Mesothelial cell of epicardium (in vitro differentiated cells): ENCODE data around the gene KCNE2. TPM values are rescaled to one million over a fixed set of nuclear protein-coding genes. Genes with fewer than 3 reads are reported as not detected.

ENCODE experiments used
- DNase-seq, 2 experiments: peaks; one replicate each; pipeline ENCODE4 v3.0.0; 2021; ENCODE audit warnings: low spot score in 2 of 2; ENCODE audit not compliant: unreplicated experiment in 2 of 2
- H3K27ac Mint-ChIP-seq: 2 replicates; pipeline ENCODE4 v1.8.0; 2021; ENCODE audit warnings: mixed read lengths
- H3K27me3 Mint-ChIP-seq: 2 replicates; pipeline ENCODE4 v1.8.0; 2021; ENCODE audit warnings: low read depth, mixed read lengths
- H3K36me3 Mint-ChIP-seq: 2 replicates; pipeline ENCODE4 v1.8.0; 2021; ENCODE audit warnings: mixed read lengths
- H3K4me1 Mint-ChIP-seq: 2 replicates; pipeline ENCODE4 v1.8.0; 2021; ENCODE audit warnings: mixed read lengths
- H3K4me3 Mint-ChIP-seq: 2 replicates; pipeline ENCODE4 v1.8.0; 2021; ENCODE audit warnings: mild to moderate bottlenecking, moderate library complexity, mixed read lengths
- H3K9me3 Mint-ChIP-seq: 2 replicates; pipeline ENCODE4 v1.8.0; 2021; ENCODE audit warnings: mixed read lengths
- total RNA-seq: library from RNA; stranded (reverse); gene quantifications from 3 replicates; pipeline ENCODE4 v1.2.1, GENCODE V29; 2021
- TF ChIP-seq, protein P1 (sequence below): fragments of 200-600 bp; sonication (generic); IDR thresholded peaks from one replicate; pipeline ENCODE4 v1.5.0; 2021; ENCODE audit warnings: antibody characterized with exemption; ENCODE audit not compliant: unreplicated experiment

KCNE2 gene
- total RNA-seq, 1 donor from 2014 or later = 0.92 TPM

DNA sequence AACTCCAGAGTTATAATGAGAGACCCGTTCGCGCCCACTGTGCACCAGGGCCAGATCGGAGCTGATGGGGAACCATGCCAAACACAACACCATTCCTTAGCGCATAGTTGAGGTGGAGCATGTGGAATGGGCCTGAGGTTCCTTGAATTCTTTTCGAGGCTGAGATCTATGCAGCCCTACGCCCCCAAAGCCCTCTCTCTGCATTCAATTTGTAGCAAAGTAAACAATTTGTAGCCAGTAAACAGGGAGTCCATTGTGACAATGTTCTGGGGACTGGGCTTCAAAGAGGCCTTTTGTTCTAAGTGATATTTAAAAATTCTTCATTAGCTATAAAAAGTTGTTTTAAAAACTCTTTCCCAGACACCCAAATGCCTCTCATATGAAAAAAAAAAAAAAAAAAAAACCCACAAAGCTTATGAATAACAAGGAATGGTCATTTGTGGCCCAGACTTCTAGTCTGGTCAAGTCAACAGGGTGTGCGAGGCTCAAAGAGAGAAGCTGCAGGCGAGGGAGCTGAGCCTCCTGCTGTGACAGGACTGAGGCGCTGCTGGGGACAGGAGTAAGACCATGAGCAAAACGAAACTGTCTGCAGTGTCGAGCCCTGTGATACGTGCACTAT, 30.6 kb upstream of the KCNE2 start:
- Mint-ChIP-seq H3K27me3 (no peaks in the 10 kb centered on the region), H3K4me1 (peaks cover 10% of the 10 kb centered on the region), H3K9me3 (peaks cover 13% of the 10 kb centered on the region), H3K4me3 (no peak overlapping the region), H3K27ac (no peak overlapping the region), H3K36me3 (peaks cover 4% of the 10 kb centered on the region)
- no peak for DNase-seq
- TF ChIP-seq, protein P1, sequence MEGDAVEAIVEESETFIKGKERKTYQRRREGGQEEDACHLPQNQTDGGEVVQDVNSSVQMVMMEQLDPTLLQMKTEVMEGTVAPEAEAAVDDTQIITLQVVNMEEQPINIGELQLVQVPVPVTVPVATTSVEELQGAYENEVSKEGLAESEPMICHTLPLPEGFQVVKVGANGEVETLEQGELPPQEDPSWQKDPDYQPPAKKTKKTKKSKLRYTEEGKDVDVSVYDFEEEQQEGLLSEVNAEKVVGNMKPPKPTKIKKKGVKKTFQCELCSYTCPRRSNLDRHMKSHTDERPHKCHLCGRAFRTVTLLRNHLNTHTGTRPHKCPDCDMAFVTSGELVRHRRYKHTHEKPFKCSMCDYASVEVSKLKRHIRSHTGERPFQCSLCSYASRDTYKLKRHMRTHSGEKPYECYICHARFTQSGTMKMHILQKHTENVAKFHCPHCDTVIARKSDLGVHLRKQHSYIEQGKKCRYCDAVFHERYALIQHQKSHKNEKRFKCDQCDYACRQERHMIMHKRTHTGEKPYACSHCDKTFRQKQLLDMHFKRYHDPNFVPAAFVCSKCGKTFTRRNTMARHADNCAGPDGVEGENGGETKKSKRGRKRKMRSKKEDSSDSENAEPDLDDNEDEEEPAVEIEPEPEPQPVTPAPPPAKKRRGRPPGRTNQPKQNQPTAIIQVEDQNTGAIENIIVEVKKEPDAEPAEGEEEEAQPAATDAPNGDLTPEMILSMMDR = no peak

DNA sequence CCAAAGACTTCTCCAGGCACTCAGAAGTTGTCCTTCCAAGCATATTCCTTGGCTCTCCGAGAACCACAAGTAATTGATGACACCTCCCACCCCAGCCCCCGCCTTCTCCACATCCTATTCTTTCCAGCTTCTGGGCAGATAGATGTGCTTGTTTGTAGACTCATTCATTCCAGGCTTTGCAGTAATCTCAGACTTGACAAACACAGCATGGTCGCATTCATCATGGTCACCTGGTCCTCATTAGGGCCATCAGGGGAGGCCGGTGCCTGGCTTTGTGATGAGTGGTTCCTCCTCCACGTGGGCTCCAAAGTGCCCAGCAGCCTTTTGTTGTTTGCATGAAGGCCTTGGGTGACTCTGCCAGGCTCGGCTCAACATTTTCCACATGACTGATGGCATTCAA, 28.5 kb upstream of the KCNE2 start:
- Mint-ChIP-seq H3K4me1 (peaks cover 10% of the 10 kb centered on the region), H3K27me3 (no peaks in the 10 kb centered on the region), H3K27ac (no peak overlapping the region), H3K4me3 (no peak overlapping the region), H3K36me3 (no peaks in the 10 kb centered on the region), H3K9me3 (no peaks in the 10 kb centered on the region)
- TF ChIP-seq, protein P1 = no peak
- DNase-seq = no peak

- no peak for DNase-seq
- TF ChIP-seq, protein P1 = no peak
- Mint-ChIP-seq H3K4me3 (no peak overlapping the region), H3K27me3 (no peaks in the 10 kb centered on the region), H3K27ac (no peak overlapping the region), H3K4me1 (peaks cover 10% of the 10 kb centered on the region), H3K36me3 (no peaks in the 10 kb centered on the region), H3K9me3 (no peaks in the 10 kb centered on the region)
Observed at GRCh38 chr21:34336245-34336644, 27.6 kb upstream of the KCNE2 start.

GRCh38 chr21:34336756-34337391, 26.9 kb upstream of the KCNE2 start:
- peak overlapping the region; percentile 37 for H3K27ac Mint-ChIP-seq
- no peak overlapping the region for H3K4me3 Mint-ChIP-seq
- no peaks in the 10 kb centered on the region for H3K36me3 Mint-ChIP-seq
- peaks cover 10% of the 10 kb centered on the region for H3K4me1 Mint-ChIP-seq
- no peaks in the 10 kb centered on the region for H3K27me3 Mint-ChIP-seq
- TF ChIP-seq, protein P1 = no peak
- no peak for DNase-seq
- no peaks in the 10 kb centered on the region for H3K9me3 Mint-ChIP-seq

DNA sequence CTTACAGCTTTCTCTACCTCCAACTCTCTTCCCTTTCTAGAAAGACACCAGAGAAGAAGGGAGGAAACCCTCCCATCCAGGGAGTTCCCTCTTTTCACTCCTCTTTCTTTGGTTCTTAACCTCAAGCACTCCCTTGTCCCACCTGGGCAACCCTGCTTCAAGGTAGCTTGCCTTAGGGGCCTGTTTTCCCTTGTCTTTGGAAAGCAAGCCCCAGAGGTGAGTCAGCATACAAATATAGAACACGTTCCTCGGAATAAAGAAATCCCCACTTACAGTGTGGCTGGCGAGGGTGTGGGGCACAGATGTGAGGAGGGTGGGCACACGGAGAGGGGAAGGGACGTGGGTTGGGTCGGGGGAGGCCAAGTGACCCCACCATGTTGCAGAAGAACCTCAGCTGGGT, 26.1 kb upstream of the KCNE2 start:
- H3K9me3 Mint-ChIP-seq = no peaks in the 10 kb centered on the region
- H3K27me3 Mint-ChIP-seq = no peaks in the 10 kb centered on the region
- H3K4me3 Mint-ChIP-seq = no peak overlapping the region
- DNase-seq = no peak
- no peaks in the 10 kb centered on the region for H3K36me3 Mint-ChIP-seq
- H3K27ac Mint-ChIP-seq = no peak overlapping the region
- peaks cover 10% of the 10 kb centered on the region for H3K4me1 Mint-ChIP-seq
- TF ChIP-seq, protein P1 = no peak
